ENCODE data around the gene LRP1-AS. TPM values are rescaled to one million over a fixed set of nuclear protein-coding genes. Genes with fewer than 3 reads are reported as not detected.

Gene LRP1-AS
- total and polyA plus RNA-seq, 2 experiments from 2014 or later = 0.59 TPM; not detected in 1

DNA sequence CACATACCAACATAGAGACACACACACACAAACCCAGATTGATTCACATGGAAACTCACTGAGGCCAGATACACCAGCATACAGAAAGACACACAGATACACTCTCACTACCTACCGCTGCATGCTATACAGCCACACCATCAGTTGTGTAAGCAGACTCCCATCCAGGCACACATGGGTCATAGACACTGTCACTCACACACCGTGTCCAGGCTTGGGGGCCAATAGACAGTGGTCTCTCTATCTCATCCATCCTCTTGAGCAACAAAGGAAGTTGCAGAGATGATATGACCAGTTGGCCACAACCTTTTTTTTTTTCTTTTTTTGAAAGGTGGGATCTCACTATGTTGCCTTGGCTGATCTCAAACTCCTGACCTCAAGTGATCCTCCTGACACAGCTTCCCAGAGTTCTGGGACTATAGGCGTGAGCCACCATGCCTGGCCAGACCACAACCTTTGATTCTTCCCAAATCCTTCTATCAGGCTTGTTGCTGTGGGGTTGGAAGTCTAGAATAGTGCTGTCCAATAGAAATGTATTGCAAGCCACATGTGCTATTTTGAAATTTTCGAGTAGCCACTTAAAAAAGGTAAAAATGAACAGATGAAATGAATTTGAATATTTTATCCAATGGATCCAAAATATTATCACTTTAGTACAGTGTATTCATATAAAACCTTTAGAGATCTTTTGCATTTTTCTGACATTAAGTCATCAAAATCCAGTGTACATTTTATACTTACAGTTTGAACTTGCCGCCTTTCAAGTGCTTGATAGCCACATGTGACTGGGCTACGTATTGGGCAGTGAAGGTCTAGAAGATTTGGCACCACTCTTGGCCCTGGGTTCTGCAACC is 7.4 kb downstream of the LRP1-AS start:
- Histone ChIP-seq H3K36me3 (replicated peaks; ENCODE audit: insufficient read depth, low read depth) (no peaks in the 10 kb centered on the region), H3K9me2 (replicated peaks; ENCODE audit: insufficient read depth) (no peaks in the 10 kb centered on the region), H3K4me1 (ENCODE audit: insufficient read depth) (peaks cover 32% of the 10 kb centered on the region), H4K20me1 (ENCODE audit: insufficient read depth, poor library complexity, severe bottlenecking) (peaks cover 13% of the 10 kb centered on the region), H2AFZ (no peak overlapping the region), H3K4me3 (no peak overlapping the region), H3K27me3 (no peaks in the 10 kb centered on the region), H3K4me2 (no peak overlapping the region), H3K27ac (no peak overlapping the region), H3K79me2 (peaks cover 85% of the 10 kb centered on the region), H3K9me3 (ENCODE audit: low read depth) (no peaks in the 10 kb centered on the region)
- WGBS (ENCODE audit: low lambda C conversion rate, missing lambda C conversion rate) = 94% methylated on average over 6 of the region's 6 CpGs
- DNase-seq (ENCODE audit: low spot score) = no peak
- TF ChIP-seq, protein P1, sequence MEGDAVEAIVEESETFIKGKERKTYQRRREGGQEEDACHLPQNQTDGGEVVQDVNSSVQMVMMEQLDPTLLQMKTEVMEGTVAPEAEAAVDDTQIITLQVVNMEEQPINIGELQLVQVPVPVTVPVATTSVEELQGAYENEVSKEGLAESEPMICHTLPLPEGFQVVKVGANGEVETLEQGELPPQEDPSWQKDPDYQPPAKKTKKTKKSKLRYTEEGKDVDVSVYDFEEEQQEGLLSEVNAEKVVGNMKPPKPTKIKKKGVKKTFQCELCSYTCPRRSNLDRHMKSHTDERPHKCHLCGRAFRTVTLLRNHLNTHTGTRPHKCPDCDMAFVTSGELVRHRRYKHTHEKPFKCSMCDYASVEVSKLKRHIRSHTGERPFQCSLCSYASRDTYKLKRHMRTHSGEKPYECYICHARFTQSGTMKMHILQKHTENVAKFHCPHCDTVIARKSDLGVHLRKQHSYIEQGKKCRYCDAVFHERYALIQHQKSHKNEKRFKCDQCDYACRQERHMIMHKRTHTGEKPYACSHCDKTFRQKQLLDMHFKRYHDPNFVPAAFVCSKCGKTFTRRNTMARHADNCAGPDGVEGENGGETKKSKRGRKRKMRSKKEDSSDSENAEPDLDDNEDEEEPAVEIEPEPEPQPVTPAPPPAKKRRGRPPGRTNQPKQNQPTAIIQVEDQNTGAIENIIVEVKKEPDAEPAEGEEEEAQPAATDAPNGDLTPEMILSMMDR (IDR thresholded peaks at IDR 0.05; ENCODE audit: poor library complexity) = no peak
- no peak for TF ChIP-seq EZH2phosphoT487 (IDR thresholded peaks at IDR 0.05; ENCODE audit: low read depth, severe bottlenecking, unreplicated experiment)
- TF ChIP-seq EZH2 (IDR thresholded peaks at IDR 0.05; ENCODE audit: borderline replicate concordance) = no peak

DNA sequence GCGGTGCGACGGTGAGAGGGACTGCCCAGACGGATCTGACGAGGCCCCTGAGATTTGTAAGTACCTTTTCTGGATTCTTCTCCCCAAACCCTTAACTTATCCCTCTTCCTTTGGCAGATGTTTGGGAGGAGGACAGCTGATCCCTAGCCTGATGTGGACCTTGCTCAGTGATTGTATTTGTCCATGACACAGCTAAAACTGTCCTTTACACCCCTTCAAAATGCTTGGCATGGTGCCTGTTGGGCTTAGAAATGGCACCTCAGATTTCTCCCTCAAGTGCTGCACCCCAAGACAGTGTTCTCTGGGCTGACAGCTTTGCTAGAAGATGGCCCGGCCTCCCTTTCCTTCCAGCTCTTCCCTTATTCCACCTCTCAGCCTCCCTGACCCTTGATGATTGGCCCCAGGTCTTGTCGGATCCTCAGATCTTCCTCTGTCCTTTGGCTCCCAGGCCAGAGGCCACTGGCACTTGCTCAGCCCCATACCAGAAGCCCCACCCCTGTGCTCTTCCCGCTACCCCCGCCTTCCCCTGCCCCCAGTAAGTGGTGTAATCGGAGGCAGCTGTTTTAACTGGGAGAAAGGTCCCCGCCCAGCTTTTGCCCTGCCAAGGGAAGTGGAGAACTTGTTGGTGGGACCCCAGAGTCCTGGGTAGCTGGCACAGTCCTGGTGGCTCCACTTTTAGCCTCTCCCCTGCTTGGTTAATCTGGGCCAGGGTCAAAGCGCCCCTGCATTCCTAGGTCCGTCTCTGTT is 8.7 kb downstream of the LRP1-AS start:
- no peak overlapping the region for H3K4me2 ChIP-seq
- peak; percentile 60 for DNase-seq (ENCODE audit: low spot score)
- peaks cover 13% of the 10 kb centered on the region for H4K20me1 ChIP-seq (ENCODE audit: insufficient read depth, poor library complexity, severe bottlenecking)
- H3K27ac ChIP-seq = peak overlapping the region; percentile 51
- no peaks in the 10 kb centered on the region for H3K36me3 ChIP-seq (replicated peaks; ENCODE audit: insufficient read depth, low read depth)
- TF ChIP-seq, protein P1 (IDR thresholded peaks at IDR 0.05; ENCODE audit: poor library complexity) = no peak
- no peak for TF ChIP-seq EZH2 (IDR thresholded peaks at IDR 0.05; ENCODE audit: borderline replicate concordance)
- TF ChIP-seq EZH2phosphoT487 (IDR thresholded peaks at IDR 0.05; ENCODE audit: low read depth, severe bottlenecking, unreplicated experiment) = no peak
- H3K4me3 ChIP-seq = no peak overlapping the region
- H3K9me2 ChIP-seq (replicated peaks; ENCODE audit: insufficient read depth) = no peaks in the 10 kb centered on the region
- WGBS (ENCODE audit: low lambda C conversion rate, missing lambda C conversion rate) = 86% methylated on average over 11 of the region's 13 CpGs
- peaks cover 41% of the 10 kb centered on the region for H3K4me1 ChIP-seq (ENCODE audit: insufficient read depth)
- peaks cover 94% of the 10 kb centered on the region for H3K79me2 ChIP-seq
- H2AFZ ChIP-seq = no peak overlapping the region
- H3K9me3 ChIP-seq (ENCODE audit: low read depth) = no peaks in the 10 kb centered on the region
- no peaks in the 10 kb centered on the region for H3K27me3 ChIP-seq

DNA sequence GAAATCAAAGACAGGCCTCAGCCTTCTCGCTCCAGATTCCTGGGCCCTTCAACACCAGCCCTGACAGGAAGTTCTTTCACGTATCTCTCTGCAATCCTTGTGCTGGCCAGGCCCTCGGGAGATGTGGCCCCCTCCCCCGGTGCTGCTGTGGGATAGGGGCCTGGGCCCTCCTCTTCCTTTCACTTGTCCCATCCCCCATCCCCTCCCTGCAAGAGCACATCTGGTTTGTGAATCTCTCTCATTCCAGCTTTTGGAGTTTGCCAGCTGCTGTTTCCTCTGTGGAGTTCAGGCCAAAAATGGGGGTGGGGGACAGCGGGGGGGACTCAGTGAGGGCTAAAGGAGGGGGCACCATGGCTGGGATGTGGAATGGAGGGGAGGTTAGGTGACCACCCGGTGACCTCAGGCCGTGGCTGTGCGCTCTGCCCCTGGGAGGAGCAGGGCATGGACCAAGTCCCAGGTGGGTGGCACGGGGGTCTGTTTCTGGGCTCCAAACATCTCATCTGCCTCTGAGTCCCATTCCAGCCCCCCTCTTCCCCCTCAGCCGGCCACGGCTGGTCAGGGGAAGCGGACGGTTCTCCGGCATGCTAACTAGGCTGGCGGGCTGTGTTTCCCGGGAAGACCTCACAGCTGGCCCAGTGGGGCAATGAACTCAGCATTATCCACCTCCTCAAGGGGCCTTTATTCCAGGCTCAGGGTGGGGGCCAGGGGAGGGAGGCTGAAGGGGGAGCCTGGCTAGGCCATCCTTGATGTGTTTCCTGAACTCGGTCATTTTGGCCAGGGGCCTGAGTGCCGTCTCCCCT is 11.7 kb downstream of the LRP1-AS start:
- no peaks in the 10 kb centered on the region for H3K9me2 ChIP-seq (replicated peaks; ENCODE audit: insufficient read depth)
- TF ChIP-seq EZH2 (IDR thresholded peaks at IDR 0.05; ENCODE audit: borderline replicate concordance) = no peak
- no peak for TF ChIP-seq EZH2phosphoT487 (IDR thresholded peaks at IDR 0.05; ENCODE audit: low read depth, severe bottlenecking, unreplicated experiment)
- TF ChIP-seq, protein P1 (IDR thresholded peaks at IDR 0.05; ENCODE audit: poor library complexity) = no peak
- H2AFZ ChIP-seq = no peak overlapping the region
- peaks cover 71% of the 10 kb centered on the region for H3K4me1 ChIP-seq (ENCODE audit: insufficient read depth)
- no peaks in the 10 kb centered on the region for H3K36me3 ChIP-seq (replicated peaks; ENCODE audit: insufficient read depth, low read depth)
- peak; percentile 75 for DNase-seq (ENCODE audit: low spot score)
- H3K27me3 ChIP-seq = no peaks in the 10 kb centered on the region
- no peak overlapping the region for H3K4me3 ChIP-seq
- peak overlapping the region; percentile 98 for H3K27ac ChIP-seq
- peak overlapping the region; percentile 75 for H3K4me2 ChIP-seq
- 50% methylated on average over 16 of the region's 18 CpGs for WGBS (ENCODE audit: low lambda C conversion rate, missing lambda C conversion rate)
- H3K9me3 ChIP-seq (ENCODE audit: low read depth) = no peaks in the 10 kb centered on the region
- peaks cover 37% of the 10 kb centered on the region for H4K20me1 ChIP-seq (ENCODE audit: insufficient read depth, poor library complexity, severe bottlenecking)
- peaks cover 94% of the 10 kb centered on the region for H3K79me2 ChIP-seq

Measured in hepatocyte (in vitro differentiated cells).